Testis (tissue), 3 donors: ENCODE data around the gene AMIGO2. TPM values are rescaled to one million over a fixed set of nuclear protein-coding genes. Genes with fewer than 3 reads are reported as not detected.
"Not testable (repeated sequence)": the region's sequence is repeated elsewhere in the genome, so short reads cannot be mapped to it uniquely, and the experiment has no call there.

Experiments used
- DNase-seq: peaks from one replicate; pipeline ENCODE4 v3.0.0-alpha.2; 2019
- H3K27ac ChIP-seq, 2 donors: fragments of 200-600 bp; sonication (generic); one replicate each; pipeline ENCODE4 v1.5.1; 2019
- H3K27me3 ChIP-seq: fragments of 200-600 bp; sonication (generic); one replicate; pipeline ENCODE4 v1.5.1; 2019
- H3K36me3 ChIP-seq: fragments of 200-600 bp; sonication (generic); one replicate; pipeline ENCODE4 v1.5.1; 2017; ENCODE audit warnings: low read depth; ENCODE audit errors: missing control alignments
- H3K4me1 ChIP-seq: fragments of 200-600 bp; sonication (generic); one replicate; pipeline ENCODE4 v1.5.1; 2019
- H3K4me3 ChIP-seq, 2 donors: fragments of 200-600 bp; sonication (generic); one replicate each; pipeline ENCODE4 v1.5.1; 2017 to 2019
- H3K9me3 ChIP-seq: fragments of 200-600 bp; sonication (generic); one replicate; pipeline ENCODE4 v1.5.1; 2017
- CTCF ChIP-seq, 3 experiments: fragments of 450-650 bp in 2 of 3; fragments of 200-600 bp in 1 of 3; sonication (generic) in 1 of 3; IDR thresholded peaks; one replicate each; pipeline ENCODE4 v1.5.1; 2016 to 2019; ENCODE audit warnings: antibody characterized with exemption in 3 of 3, mild to moderate bottlenecking in 2 of 3, moderate library complexity in 1 of 3
- POLR2A ChIP-seq: fragments of 450-650 bp; IDR thresholded peaks from one replicate; pipeline ENCODE4 v1.6.1; 2017; ENCODE audit warnings: antibody characterized with exemption, mild to moderate bottlenecking, moderate library complexity
- WGBS, 2 donors: methylation state at CpG; one replicate each; pipeline ENCODE4 v1.1.5; 2018; 5-methylcytosine and 5-hydroxymethylcytosine counted together
- intact Hi-C: fragments of 100-400 bp; cut with DNase I; formaldehyde crosslinking; loops from one replicate; pipeline ENCODE4 v1.15.1; 2023; ENCODE audit warnings: low total_unique reads
- polyA plus RNA-seq: library from polyadenylated mRNA; stranded (reverse); fragments of 350-450 nt; fragmentation: Illumina TruSeq; extraction: RNeasy Lipid Tissue Mini Kit (QIAGEN cat#74804); gene quantifications from one replicate; pipeline ENCODE4 v1.2.3, GENCODE V29; 2014; ENCODE audit warnings: low read depth, low replicate concordance; ENCODE audit not compliant: insufficient read depth
- total RNA-seq, 2 donors: library from RNA; depleted of rRNA; stranded (reverse); fragments of >200 nt; gene quantifications; one replicate each; pipeline ENCODE4 v1.2.3, GENCODE V29; 2016

Gene AMIGO2
- total and polyA plus RNA-seq, 3 donors from 2014 or later = 28.8 to 53.2 (median 35.4) TPM

GRCh38 chr12:47054659-47055058 is 25.1 kb downstream of the AMIGO2 start:
- no peaks in the 10 kb centered on the region for H3K9me3 ChIP-seq
- H3K27me3 ChIP-seq = no peaks in the 10 kb centered on the region
- H3K4me1 ChIP-seq = peaks cover 10% of the 10 kb centered on the region
- intact Hi-C loops = no loop called here
- no peak overlapping the region for H3K4me3 ChIP-seq
- WGBS, 2 donors = 77 to 83% methylated on average over 4 of the region's 4 CpGs
- TF ChIP-seq POLR2A = no peak
- no peak for TF ChIP-seq CTCF (IDR thresholded peaks at IDR 0.05)
- no peaks in the 10 kb centered on the region for H3K36me3 ChIP-seq
- DNase-seq = no peak
- no peak overlapping the region for H3K27ac ChIP-seq

GRCh38 chr12:47053961-47054360 is 25.8 kb downstream of the AMIGO2 start:
- peaks cover 10% of the 10 kb centered on the region for H3K4me1 ChIP-seq
- H3K4me3 ChIP-seq = no peak overlapping the region
- no peak for TF ChIP-seq POLR2A
- TF ChIP-seq CTCF (IDR thresholded peaks at IDR 0.05) = no peak
- no peaks in the 10 kb centered on the region for H3K9me3 ChIP-seq
- H3K36me3 ChIP-seq = no peaks in the 10 kb centered on the region
- H3K27me3 ChIP-seq = no peaks in the 10 kb centered on the region
- no peak overlapping the region for H3K27ac ChIP-seq
- intact Hi-C loops = no loop called here
- no peak for DNase-seq

- H3K9me3 ChIP-seq = no peaks in the 10 kb centered on the region
- H3K4me3 ChIP-seq = no peak overlapping the region
- no peaks in the 10 kb centered on the region for H3K27me3 ChIP-seq
- no peaks in the 10 kb centered on the region for H3K36me3 ChIP-seq
- no peak overlapping the region for H3K27ac ChIP-seq
- TF ChIP-seq CTCF (IDR thresholded peaks at IDR 0.05) (no peak), POLR2A (no peak)
- peaks cover 10% of the 10 kb centered on the region for H3K4me1 ChIP-seq
- no peak for DNase-seq
- 68 to 72% methylated on average over 2 of the region's 2 CpGs for WGBS, 2 donors
- intact Hi-C loops = no loop called here
These were observed 27.5 kb downstream of the AMIGO2 start for GRCh38 chr12:47052274-47052673.

- H3K4me1 ChIP-seq, DNase-seq, intact Hi-C loops, H3K9me3 ChIP-seq, H3K27ac ChIP-seq, H3K27me3 ChIP-seq, H3K4me3 ChIP-seq, H3K36me3 ChIP-seq: not testable (repeated sequence)
- 77 to 81% methylated on average over 3 of the region's 3 CpGs for WGBS, 2 donors
These were observed 28.5 kb downstream of the AMIGO2 start for GRCh38 chr12:47051291-47051690.

- Histone ChIP-seq H3K4me3 (no peak overlapping the region), H3K9me3 (no peaks in the 10 kb centered on the region), H3K27me3 (no peaks in the 10 kb centered on the region), H3K4me1 (no peaks in the 10 kb centered on the region), H3K36me3 (no peaks in the 10 kb centered on the region), H3K27ac (no peak overlapping the region)
- no peak for DNase-seq
- TF ChIP-seq CTCF (IDR thresholded peaks at IDR 0.05) = no peak
- TF ChIP-seq POLR2A = no peak
- intact Hi-C loops = no loop called here
These were observed 31.2 kb downstream of the AMIGO2 start for GRCh38 chr12:47048541-47048940.
